NB4 (cell line): ENCODE measurements around the gene B3GAT3.
"Not testable (repeated sequence)": the region's sequence is repeated elsewhere in the genome, so short reads cannot be mapped to it uniquely, and the experiment has no call there.

Experiments used
- DNase-seq: peaks from one replicate; pipeline ENCODE4 v3.0.0; 2010; ENCODE audit warnings: low read depth
- H3K4me3 ChIP-seq: one replicate; pipeline ENCODE4 v1.5.1; 2011; ENCODE audit warnings: mild to moderate bottlenecking, low read depth, low read length, moderate library complexity
- MYC ChIP-seq: IDR thresholded peaks from 2 replicates; pipeline ENCODE4 v1.6.1; 2011; ENCODE audit warnings: low read depth, low read length
- POLR2A ChIP-seq: IDR thresholded peaks from 2 replicates; pipeline ENCODE4 v1.6.1; 2011; ENCODE audit warnings: mild to moderate bottlenecking; ENCODE audit not compliant: insufficient read length; ENCODE audit errors: extremely low read depth
- TF ChIP-seq, protein P1 (sequence below): IDR thresholded peaks from one replicate; pipeline ENCODE4 v1.5.1; 2012; ENCODE audit warnings: low read depth, low read length
- TF ChIP-seq, protein P2 (sequence below): IDR thresholded peaks from 2 replicates; pipeline ENCODE4 v1.6.1; 2011; ENCODE audit warnings: low read depth, low read length

The B3GAT3 gene

DNA sequence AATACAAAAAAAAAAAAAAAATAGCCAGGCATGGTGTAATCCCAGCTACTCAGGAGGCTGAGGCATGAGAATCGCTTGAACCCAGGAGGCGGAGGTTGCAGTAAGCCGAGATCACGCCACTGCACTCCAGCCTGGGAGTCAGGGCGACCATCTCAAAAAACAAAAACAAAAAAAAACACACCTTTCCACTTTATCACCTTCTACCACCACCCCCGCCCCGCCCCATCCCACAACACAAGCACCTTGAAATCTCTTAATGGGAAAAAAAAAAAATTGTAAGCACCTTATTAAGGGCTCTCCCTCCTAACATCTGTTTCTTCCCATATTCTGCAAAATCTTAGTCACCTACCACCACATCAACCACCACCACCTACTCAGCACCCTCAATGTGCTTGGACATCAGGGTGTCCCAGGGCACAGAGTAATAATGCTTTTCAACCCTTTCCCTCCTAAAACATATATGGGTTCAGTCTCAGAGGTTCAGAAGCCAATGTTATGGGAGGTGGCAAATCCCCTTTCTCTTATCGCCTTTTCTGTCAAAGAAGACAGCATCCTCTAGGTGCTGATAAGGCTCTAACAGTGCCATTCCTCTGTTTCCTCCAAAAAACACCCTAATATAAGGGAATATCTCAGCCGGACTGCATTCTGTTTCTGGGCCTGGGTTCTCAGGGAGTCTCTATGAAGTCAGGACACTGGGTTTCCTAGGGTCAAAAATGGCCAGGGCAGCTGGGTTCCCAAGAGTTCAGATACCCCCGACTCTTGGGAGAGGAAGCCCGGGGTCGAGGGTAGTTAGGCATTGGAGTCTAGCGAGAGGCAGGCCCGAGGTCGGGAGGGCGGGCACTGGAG is 30.6 kb upstream of the B3GAT3 start:
- DNase-seq, result no peak
- TF ChIP-seq, protein P1, sequence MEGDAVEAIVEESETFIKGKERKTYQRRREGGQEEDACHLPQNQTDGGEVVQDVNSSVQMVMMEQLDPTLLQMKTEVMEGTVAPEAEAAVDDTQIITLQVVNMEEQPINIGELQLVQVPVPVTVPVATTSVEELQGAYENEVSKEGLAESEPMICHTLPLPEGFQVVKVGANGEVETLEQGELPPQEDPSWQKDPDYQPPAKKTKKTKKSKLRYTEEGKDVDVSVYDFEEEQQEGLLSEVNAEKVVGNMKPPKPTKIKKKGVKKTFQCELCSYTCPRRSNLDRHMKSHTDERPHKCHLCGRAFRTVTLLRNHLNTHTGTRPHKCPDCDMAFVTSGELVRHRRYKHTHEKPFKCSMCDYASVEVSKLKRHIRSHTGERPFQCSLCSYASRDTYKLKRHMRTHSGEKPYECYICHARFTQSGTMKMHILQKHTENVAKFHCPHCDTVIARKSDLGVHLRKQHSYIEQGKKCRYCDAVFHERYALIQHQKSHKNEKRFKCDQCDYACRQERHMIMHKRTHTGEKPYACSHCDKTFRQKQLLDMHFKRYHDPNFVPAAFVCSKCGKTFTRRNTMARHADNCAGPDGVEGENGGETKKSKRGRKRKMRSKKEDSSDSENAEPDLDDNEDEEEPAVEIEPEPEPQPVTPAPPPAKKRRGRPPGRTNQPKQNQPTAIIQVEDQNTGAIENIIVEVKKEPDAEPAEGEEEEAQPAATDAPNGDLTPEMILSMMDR, result no peak
- TF ChIP-seq POLR2A, result no peak
- TF ChIP-seq, protein P2, sequence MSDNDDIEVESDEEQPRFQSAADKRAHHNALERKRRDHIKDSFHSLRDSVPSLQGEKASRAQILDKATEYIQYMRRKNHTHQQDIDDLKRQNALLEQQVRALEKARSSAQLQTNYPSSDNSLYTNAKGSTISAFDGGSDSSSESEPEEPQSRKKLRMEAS, result no peak
- no peak for TF ChIP-seq MYC

DNA sequence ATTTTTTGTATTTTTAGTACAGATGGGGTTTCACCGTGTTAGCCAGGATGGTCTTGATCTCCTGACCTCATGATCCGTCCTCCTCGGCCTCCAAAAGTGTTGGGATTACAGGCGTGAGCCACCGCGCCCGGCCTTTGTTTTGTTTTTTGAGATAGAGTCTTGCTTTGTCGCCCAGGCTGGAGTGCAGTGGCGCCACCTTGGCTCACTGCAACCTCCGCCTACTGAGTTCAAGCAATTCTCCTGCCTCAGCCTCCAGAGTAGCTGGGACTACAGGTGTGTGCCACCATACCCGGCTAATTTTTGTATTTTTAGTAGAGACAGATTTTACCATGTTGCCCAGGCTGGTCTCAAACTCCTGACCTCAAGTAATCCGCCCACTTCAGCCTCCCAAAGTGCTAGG is 28.5 kb upstream of the B3GAT3 start:
- DNase-seq, H3K4me3 ChIP-seq: not testable (repeated sequence)

More for the DNA sequence above, 30.6 kb upstream of the B3GAT3 start:
- peak overlapping the region; percentile 97 for H3K4me3 ChIP-seq

DNA sequence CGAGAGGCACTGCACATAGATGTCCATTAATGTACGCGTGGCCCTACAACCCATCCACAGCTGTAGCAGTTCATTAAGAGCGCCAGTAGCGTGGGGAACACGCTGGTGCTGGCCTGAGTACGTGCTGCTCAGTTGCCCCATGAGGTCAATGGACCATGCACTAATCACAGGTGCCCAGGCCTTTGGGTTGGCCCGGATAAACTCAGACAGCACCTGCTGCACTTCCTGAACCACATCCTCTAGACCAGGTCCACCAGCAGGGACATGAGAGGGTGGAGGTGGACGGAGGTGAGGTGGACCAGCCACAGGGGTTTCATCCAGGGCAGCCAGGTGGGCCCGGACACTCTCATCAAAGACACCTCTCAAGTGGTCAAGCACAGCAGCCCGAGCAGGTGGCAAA is 27.7 kb upstream of the B3GAT3 start:
- DNase-seq, result no peak
- TF ChIP-seq POLR2A (no peak), MYC (no peak)
- TF ChIP-seq, protein P1, result no peak
- no peak overlapping the region for H3K4me3 ChIP-seq

DNA sequence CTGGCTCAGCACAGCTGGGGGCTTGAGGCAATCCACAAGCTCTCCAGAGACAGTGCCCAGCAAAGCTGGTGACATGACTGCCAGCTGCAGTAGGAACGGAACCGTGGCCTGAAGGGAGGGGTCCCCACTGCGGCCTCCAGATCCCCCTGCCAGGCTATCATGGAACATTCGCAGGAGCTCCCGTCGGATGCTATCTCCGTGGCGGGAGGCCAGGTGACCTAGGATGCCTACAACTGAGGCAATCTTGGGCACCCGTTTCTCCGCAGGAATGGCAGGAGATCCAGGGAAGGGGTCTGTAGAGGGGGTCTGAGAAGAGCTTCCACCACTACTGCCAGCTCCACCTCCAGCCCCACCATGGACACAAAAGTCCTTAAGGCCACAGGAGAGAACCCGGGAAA is 27.2 kb upstream of the B3GAT3 start:
- TF ChIP-seq, protein P2, result no peak
- DNase-seq, result no peak

DNA sequence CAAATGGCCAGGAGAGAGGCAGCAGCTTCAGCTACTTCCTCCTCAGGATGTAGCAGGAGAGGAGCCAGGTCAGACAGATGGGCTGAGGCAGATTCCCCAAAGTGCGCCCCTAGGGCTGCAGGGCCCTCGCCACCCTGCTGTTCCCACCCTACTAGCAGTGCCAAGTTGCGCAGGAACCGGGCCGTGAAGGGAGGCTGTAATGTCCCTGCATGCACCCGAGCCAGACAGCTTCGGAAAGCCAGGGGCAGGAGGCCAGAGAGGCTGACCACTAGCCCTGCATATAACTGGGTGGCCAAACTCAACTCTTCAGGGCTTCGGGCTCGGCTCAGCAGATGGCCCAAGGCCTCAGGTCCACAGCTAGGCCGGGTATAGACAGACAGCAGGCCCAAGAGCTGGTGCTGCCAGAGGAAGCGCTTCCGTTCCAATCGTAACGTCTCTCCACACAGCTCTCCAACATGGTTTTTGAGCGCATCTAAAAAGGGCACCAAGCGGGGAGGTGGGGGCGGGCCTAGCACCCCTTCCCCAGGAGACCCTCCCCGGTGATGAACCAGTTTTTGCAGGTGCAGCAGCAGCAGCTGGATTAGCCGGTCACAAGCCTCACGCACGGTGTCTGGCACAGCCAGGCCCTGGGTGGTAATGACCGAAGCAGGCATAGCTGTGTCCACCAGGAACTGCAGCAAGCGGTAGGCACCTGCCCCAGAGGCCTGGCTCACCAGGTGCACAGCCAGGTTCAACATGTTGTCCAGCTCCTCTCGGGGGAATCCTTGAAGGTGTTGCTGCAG is 26.6 kb upstream of the B3GAT3 start:
- no peak for DNase-seq
- H3K4me3 ChIP-seq, result no peak overlapping the region
- TF ChIP-seq, protein P1, result no peak
- TF ChIP-seq POLR2A, result no peak
- TF ChIP-seq, protein P2, result no peak
- no peak for TF ChIP-seq MYC

More for the DNA sequence above, 27.2 kb upstream of the B3GAT3 start:
- no peak overlapping the region for H3K4me3 ChIP-seq

DNA sequence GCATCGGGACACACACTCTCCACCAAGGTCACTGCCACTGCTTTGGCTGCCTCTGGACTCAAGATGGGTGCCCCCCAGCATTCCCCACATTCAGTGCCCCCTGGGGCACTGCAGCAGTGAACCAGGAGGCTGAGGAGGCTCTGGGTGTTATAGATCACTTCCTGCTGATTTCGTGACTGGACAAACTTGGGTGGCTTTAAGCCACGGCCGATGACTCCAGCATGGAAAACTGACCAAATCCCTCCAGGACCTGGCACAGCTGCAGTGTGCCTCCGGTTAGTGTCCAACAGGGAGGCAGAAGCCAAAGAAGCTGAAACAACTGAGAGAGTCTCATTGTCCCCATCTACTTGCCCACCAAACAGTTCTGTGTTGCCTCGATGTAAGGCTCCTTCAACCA is 25.8 kb upstream of the B3GAT3 start:
- H3K4me3 ChIP-seq, result no peak overlapping the region
- TF ChIP-seq MYC (no peak), POLR2A (no peak)
- TF ChIP-seq, protein P1, result no peak
- TF ChIP-seq, protein P2, result no peak
- no peak for DNase-seq
